GM10248 (cell line): ENCODE results near the gene NXPH1.

ENCODE experiments used
- CTCF ChIA-PET: fragments of 300-600 bp; sonication (Branson Sonifier 250); formaldehyde crosslinking; extraction: SDS; loops from one replicate; lab custom pipeline; 2021; ENCODE audit warnings: antibody characterized with exemption; lab: Yijun Ruan, JAX
- POLR2A ChIA-PET: fragments of 350-650 bp; sonication (Branson Sonifier 250); formaldehyde crosslinking; extraction: SDS; loops from one replicate; lab custom pipeline; 2020; ENCODE audit warnings: antibody characterized with exemption; lab: Yijun Ruan, JAX
- DNase-seq: peaks from one replicate; pipeline ENCODE4 v3.0.0; 2012; ENCODE audit errors: extremely low spot score
- CTCF ChIP-seq: IDR thresholded peaks from 2 replicates; pipeline ENCODE4 v1.5.1; 2012; ENCODE audit warnings: mild to moderate bottlenecking, low read depth; ENCODE audit errors: extremely low read depth, missing control alignments, control extremely low read depth

The NXPH1 gene

GRCh38 chr7:8605221-8605620 is 171.8 kb downstream of the NXPH1 start:
- POLR2A ChIA-PET: no interaction called here
- no peak for TF ChIP-seq CTCF

GRCh38 chr7:8612584-8612983 is 179.2 kb downstream of the NXPH1 start:
- no peak for DNase-seq
- TF ChIP-seq CTCF: no peak
- POLR2A ChIA-PET: no interaction called here
- CTCF ChIA-PET: no interaction called here

More at GRCh38 chr7:8605221-8605620, 171.8 kb downstream of the NXPH1 start:
- DNase-seq: no peak
- CTCF ChIA-PET: interaction anchor here (1.5 kb wide), 1 partner anchor 15 kb away, joined by 3 read pairs; no protein-coding TSS in a partner anchor

GRCh38 chr7:8613191-8613590 is 179.8 kb downstream of the NXPH1 start:
- ChIA-PET POLR2A (no interaction called here), CTCF (no interaction called here)
- no peak for TF ChIP-seq CTCF
- no peak for DNase-seq

- no peak for DNase-seq
- no peak for TF ChIP-seq CTCF
Measured at GRCh38 chr7:8615019-8615418, 181.6 kb downstream of the NXPH1 start.

GRCh38 chr7:8618441-8619070 is 185.1 kb downstream of the NXPH1 start:
- POLR2A ChIA-PET: no interaction called here
- CTCF ChIA-PET: no interaction called here
- no peak for TF ChIP-seq CTCF
- no peak for DNase-seq

More at GRCh38 chr7:8615019-8615418, 181.6 kb downstream of the NXPH1 start:
- POLR2A ChIA-PET: no interaction called here
- CTCF ChIA-PET: interaction anchor here (1.4 kb wide), 1 partner anchor 13 kb away, joined by 3 read pairs; no protein-coding TSS in a partner anchor

- POLR2A ChIA-PET: no interaction called here
- TF ChIP-seq CTCF: no peak
- no peak for DNase-seq
- CTCF ChIA-PET: interaction anchor here (0.7 kb wide), 1 partner anchor 15 kb away, joined by 3 read pairs; no protein-coding TSS in a partner anchor
Measured at GRCh38 chr7:8620169-8620568, 186.8 kb downstream of the NXPH1 start.
